HEK293 (cell line): Measurements from ENCODE around the gene VPS50.

Experiments used
- KLF16 ChIP-seq: fragments of 450-650 bp; formaldehyde crosslinking; IDR thresholded peaks from 2 replicates; pipeline ENCODE4 v1.5.1; 2017; ENCODE audit warnings: missing biosample characterization, missing genetic modification characterization
- OSR2 ChIP-seq: fragments of 450-650 bp; formaldehyde crosslinking; IDR thresholded peaks from 2 replicates; pipeline ENCODE4 v1.5.1; 2016; ENCODE audit warnings: missing biosample characterization, missing genetic modification characterization
- OVOL3 ChIP-seq: fragments of 450-650 bp; formaldehyde crosslinking; IDR thresholded peaks from 2 replicates; pipeline ENCODE4 v1.5.1; 2016; ENCODE audit warnings: missing biosample characterization, missing genetic modification characterization
- RBAK ChIP-seq: fragments of 450-650 bp; formaldehyde crosslinking; IDR thresholded peaks from 2 replicates; pipeline ENCODE4 v1.5.1; 2016; ENCODE audit warnings: missing biosample characterization, missing genetic modification characterization
- SCRT1 ChIP-seq: fragments of 450-650 bp; formaldehyde crosslinking; IDR thresholded peaks from 2 replicates; pipeline ENCODE4 v1.5.1; 2016; ENCODE audit warnings: missing biosample characterization, missing genetic modification characterization, borderline replicate concordance
- SETDB1 ChIP-seq: IDR thresholded peaks from one replicate; pipeline ENCODE4 v1.6.1; 2017; ENCODE audit warnings: mild to moderate bottlenecking, low read length, moderate library complexity, mixed read lengths; ENCODE audit not compliant: insufficient read length
- SP2 ChIP-seq: fragments of 450-650 bp; formaldehyde crosslinking; IDR thresholded peaks from 2 replicates; pipeline ENCODE4 v1.5.1; 2016; ENCODE audit warnings: missing biosample characterization, missing genetic modification characterization
- SP3 ChIP-seq: fragments of 450-650 bp; formaldehyde crosslinking; IDR thresholded peaks from 2 replicates; pipeline ENCODE4 v1.5.1; 2016; ENCODE audit warnings: missing biosample characterization, missing genetic modification characterization
- YY1 ChIP-seq: fragments of 450-650 bp; formaldehyde crosslinking; IDR thresholded peaks from 2 replicates; pipeline ENCODE4 v1.5.1; 2018; ENCODE audit warnings: missing biosample characterization, missing genetic modification characterization
- YY2 ChIP-seq: fragments of 450-650 bp; formaldehyde crosslinking; IDR thresholded peaks from 2 replicates; pipeline ENCODE4 v1.5.1; 2016; ENCODE audit warnings: missing biosample characterization, missing genetic modification characterization
- ZBTB17 ChIP-seq: fragments of 450-650 bp; formaldehyde crosslinking; IDR thresholded peaks from 2 replicates; pipeline ENCODE4 v1.5.1; 2016; ENCODE audit warnings: missing biosample characterization, missing genetic modification characterization
- ZBTB20 ChIP-seq: fragments of 450-650 bp; formaldehyde crosslinking; IDR thresholded peaks from 2 replicates; pipeline ENCODE4 v1.5.1; 2016; ENCODE audit warnings: missing biosample characterization, missing genetic modification characterization
- ZFP69B ChIP-seq: fragments of 450-650 bp; formaldehyde crosslinking; IDR thresholded peaks from 2 replicates; pipeline ENCODE4 v1.5.1; 2016; ENCODE audit warnings: missing biosample characterization, missing genetic modification characterization
- ZNF10 ChIP-seq: fragments of 450-650 bp; formaldehyde crosslinking; IDR thresholded peaks from 2 replicates; pipeline ENCODE4 v1.5.1; 2017; ENCODE audit warnings: missing biosample characterization, missing genetic modification characterization
- ZNF248 ChIP-seq: fragments of 450-650 bp; formaldehyde crosslinking; IDR thresholded peaks from 2 replicates; pipeline ENCODE4 v1.5.1; 2017; ENCODE audit warnings: missing biosample characterization, missing genetic modification characterization
- ZNF292 ChIP-seq: fragments of 450-650 bp; formaldehyde crosslinking; IDR thresholded peaks from 2 replicates; pipeline ENCODE4 v1.5.1; 2016; ENCODE audit warnings: low read depth, missing biosample characterization, missing genetic modification characterization, borderline replicate concordance
- ZNF394 ChIP-seq: fragments of 450-650 bp; formaldehyde crosslinking; IDR thresholded peaks from 2 replicates; pipeline ENCODE4 v1.5.1; 2016; ENCODE audit warnings: missing biosample characterization, missing genetic modification characterization, mild to moderate bottlenecking, moderate library complexity, borderline replicate concordance
- ZNF423 ChIP-seq: fragments of 450-650 bp; formaldehyde crosslinking; IDR thresholded peaks from 2 replicates; pipeline ENCODE4 v1.5.1; 2016; ENCODE audit warnings: missing biosample characterization, missing genetic modification characterization
- ZNF654 ChIP-seq: fragments of 450-650 bp; formaldehyde crosslinking; IDR thresholded peaks from 2 replicates; pipeline ENCODE4 v1.5.1; 2016; ENCODE audit warnings: low read depth, missing biosample characterization, missing genetic modification characterization
- ZNF670 ChIP-seq: fragments of 450-650 bp; formaldehyde crosslinking; IDR thresholded peaks from 2 replicates; pipeline ENCODE4 v1.5.1; 2016; ENCODE audit warnings: missing biosample characterization, missing genetic modification characterization, low read depth
- ZNF707 ChIP-seq: fragments of 450-650 bp; formaldehyde crosslinking; IDR thresholded peaks from 2 replicates; pipeline ENCODE4 v1.5.1; 2016; ENCODE audit warnings: missing biosample characterization, missing genetic modification characterization
- ZNF76 ChIP-seq: fragments of 450-650 bp; formaldehyde crosslinking; IDR thresholded peaks from 2 replicates; pipeline ENCODE4; 2016; ENCODE audit warnings: low read depth, missing biosample characterization, missing genetic modification characterization, borderline replicate concordance
- TF ChIP-seq, protein P1 (sequence below): fragments of 450-650 bp; formaldehyde crosslinking; conservative IDR thresholded peaks from 2 replicates; pipeline ENCODE4 v1.5.1; 2016; ENCODE audit warnings: low read depth, missing biosample characterization, missing genetic modification characterization
- TF ChIP-seq, protein P2 (sequence below): fragments of 450-650 bp; formaldehyde crosslinking; IDR thresholded peaks from 2 replicates; pipeline ENCODE4 v1.5.1; 2016; ENCODE audit warnings: missing biosample characterization, missing genetic modification characterization
- TF ChIP-seq, protein P3 (sequence below): fragments of 450-650 bp; formaldehyde crosslinking; IDR thresholded peaks from 2 replicates; pipeline ENCODE4 v1.5.1; 2016; ENCODE audit warnings: missing biosample characterization, missing genetic modification characterization
- TF ChIP-seq, protein P4 (sequence below): fragments of 450-650 bp; formaldehyde crosslinking; IDR thresholded peaks from 2 replicates; pipeline ENCODE4 v1.5.1; 2016; ENCODE audit warnings: missing biosample characterization, missing genetic modification characterization
- TF ChIP-seq, protein P5 (sequence below): fragments of 450-650 bp; formaldehyde crosslinking; IDR thresholded peaks from 2 replicates; pipeline ENCODE4 v1.5.1; 2016; ENCODE audit warnings: missing biosample characterization, missing genetic modification characterization
- TF ChIP-seq, protein P6 (sequence below): fragments of 450-650 bp; formaldehyde crosslinking; IDR thresholded peaks from 2 replicates; pipeline ENCODE4 v1.5.1; 2017; ENCODE audit warnings: missing biosample characterization, missing genetic modification characterization

VPS50 gene

DNA sequence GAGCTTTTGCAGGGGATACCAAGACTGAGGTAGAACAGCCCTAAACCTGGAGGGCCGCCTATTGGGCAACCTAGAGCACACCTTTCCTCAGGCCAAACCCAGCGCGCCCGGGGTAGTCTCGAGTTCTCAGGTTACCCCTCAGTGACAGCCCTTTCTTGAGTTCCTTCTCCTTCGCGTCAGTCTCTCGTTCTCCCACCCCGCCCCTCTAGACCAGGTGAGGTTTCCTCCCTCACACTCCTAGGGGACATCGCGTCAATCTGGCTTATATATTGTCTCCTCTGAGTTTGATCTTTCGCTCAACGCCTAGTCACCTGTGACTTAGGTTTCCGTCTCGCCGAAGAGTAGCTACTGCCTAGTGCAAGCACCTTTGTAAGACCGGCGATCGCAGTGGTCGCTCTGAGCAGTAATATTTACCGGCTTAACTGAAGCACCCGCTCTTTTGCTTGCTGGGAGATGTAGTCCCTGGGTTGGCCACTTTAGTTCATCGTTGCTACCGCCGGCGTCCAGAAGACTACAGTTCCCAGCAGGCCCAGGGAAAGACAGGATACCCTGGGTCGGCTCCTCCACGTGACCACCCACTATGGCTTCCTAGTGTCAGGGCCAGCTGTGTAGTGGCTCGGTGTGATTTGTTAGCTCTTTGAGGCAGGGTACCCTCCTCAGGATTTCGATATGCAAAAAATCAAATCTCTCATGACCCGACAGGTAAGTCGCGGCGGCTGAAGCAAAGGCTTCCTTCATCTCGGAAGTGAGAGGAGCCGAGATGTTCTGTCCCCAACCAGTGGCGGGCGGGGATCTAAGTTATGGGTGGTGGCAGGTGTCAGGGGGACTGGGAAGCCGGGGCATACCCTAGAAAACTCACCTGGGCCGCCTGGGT is at the start of gene VPS50 (continued):
- TF ChIP-seq, protein P1, sequence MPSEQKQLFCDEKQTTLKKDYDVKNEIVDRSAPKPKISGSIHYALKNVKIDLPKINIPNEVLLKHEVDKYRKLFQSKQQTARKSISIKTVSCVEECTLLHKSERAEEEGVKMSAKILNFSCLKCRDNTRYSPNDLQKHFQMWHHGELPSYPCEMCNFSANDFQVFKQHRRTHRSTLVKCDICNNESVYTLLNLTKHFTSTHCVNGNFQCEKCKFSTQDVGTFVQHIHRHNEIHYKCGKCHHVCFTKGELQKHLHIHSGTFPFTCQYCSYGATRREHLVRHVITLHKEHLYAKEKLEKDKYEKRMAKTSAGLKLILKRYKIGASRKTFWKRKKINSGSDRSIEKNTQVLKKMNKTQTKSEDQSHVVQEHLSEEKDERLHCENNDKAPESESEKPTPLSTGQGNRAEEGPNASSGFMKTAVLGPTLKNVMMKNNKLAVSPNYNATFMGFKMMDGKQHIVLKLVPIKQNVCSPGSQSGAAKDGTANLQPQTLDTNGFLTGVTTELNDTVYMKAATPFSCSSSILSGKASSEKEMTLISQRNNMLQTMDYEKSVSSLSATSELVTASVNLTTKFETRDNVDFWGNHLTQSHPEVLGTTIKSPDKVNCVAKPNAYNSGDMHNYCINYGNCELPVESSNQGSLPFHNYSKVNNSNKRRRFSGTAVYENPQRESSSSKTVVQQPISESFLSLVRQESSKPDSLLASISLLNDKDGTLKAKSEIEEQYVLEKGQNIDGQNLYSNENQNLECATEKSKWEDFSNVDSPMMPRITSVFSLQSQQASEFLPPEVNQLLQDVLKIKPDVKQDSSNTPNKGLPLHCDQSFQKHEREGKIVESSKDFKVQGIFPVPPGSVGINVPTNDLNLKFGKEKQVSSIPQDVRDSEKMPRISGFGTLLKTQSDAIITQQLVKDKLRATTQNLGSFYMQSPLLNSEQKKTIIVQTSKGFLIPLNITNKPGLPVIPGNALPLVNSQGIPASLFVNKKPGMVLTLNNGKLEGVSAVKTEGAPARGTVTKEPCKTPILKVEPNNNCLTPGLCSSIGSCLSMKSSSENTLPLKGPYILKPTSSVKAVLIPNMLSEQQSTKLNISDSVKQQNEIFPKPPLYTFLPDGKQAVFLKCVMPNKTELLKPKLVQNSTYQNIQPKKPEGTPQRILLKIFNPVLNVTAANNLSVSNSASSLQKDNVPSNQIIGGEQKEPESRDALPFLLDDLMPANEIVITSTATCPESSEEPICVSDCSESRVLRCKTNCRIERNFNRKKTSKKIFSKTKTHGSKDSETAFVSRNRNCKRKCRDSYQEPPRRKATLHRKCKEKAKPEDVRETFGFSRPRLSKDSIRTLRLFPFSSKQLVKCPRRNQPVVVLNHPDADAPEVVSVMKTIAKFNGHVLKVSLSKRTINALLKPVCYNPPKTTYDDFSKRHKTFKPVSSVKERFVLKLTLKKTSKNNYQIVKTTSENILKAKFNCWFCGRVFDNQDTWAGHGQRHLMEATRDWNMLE (tag by site-specific recombination) = peak; percentile 53; the same call in 1 of the 2 replicates
- TF ChIP-seq YY2 (tag by site-specific recombination) (peak; percentile 99), ZNF707 (no peak), ZNF10 (tag by site-specific recombination) (0 out of 2 replicates have a peak, but pooled peaks have one; percentile 14), SCRT1 (tag by site-specific recombination) (no peak), ZBTB20 (tag by site-specific recombination) (peak; percentile 81), OVOL3 (tag by site-specific recombination) (peak; percentile 93), OSR2 (tag by site-specific recombination) (peak; percentile 41), ZNF423 (tag by site-specific recombination) (no peak), ZNF76 (tag by site-specific recombination) (peak; percentile 99), ZNF292 (no peak), SETDB1 (no peak), ZNF394 (peak; percentile 95), ZFP69B (peak; percentile 82), SP3 (peak; percentile 75), KLF16 (tag by site-specific recombination) (peak; percentile 66), ZNF654 (no peak), SP2 (peak; percentile 60), ZNF248 (no peak), ZBTB17 (tag by site-specific recombination) (peak; percentile 97), RBAK (tag by site-specific recombination) (no peak), YY1 (tag by site-specific recombination) (peak; percentile 97), ZNF670 (tag by site-specific recombination) (no peak)
- TF ChIP-seq, protein P2, sequence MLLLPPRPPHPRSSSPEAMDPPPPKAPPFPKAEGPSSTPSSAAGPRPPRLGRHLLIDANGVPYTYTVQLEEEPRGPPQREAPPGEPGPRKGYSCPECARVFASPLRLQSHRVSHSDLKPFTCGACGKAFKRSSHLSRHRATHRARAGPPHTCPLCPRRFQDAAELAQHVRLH (tag by site-specific recombination) = peak; percentile 100
- TF ChIP-seq, protein P3, sequence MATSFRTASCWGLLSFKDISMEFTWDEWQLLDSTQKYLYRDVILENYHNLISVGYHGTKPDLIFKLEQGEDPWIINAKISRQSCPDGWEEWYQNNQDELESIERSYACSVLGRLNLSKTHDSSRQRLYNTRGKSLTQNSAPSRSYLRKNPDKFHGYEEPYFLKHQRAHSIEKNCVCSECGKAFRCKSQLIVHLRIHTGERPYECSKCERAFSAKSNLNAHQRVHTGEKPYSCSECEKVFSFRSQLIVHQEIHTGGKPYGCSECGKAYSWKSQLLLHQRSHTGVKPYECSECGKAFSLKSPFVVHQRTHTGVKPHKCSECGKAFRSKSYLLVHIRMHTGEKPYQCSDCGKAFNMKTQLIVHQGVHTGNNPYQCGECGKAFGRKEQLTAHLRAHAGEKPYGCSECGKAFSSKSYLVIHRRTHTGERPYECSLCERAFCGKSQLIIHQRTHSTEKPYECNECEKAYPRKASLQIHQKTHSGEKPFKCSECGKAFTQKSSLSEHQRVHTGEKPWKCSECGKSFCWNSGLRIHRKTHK (tag by site-specific recombination) = no peak
- TF ChIP-seq, protein P4, sequence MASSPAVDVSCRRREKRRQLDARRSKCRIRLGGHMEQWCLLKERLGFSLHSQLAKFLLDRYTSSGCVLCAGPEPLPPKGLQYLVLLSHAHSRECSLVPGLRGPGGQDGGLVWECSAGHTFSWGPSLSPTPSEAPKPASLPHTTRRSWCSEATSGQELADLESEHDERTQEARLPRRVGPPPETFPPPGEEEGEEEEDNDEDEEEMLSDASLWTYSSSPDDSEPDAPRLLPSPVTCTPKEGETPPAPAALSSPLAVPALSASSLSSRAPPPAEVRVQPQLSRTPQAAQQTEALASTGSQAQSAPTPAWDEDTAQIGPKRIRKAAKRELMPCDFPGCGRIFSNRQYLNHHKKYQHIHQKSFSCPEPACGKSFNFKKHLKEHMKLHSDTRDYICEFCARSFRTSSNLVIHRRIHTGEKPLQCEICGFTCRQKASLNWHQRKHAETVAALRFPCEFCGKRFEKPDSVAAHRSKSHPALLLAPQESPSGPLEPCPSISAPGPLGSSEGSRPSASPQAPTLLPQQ = peak; percentile 97
- TF ChIP-seq, protein P5, sequence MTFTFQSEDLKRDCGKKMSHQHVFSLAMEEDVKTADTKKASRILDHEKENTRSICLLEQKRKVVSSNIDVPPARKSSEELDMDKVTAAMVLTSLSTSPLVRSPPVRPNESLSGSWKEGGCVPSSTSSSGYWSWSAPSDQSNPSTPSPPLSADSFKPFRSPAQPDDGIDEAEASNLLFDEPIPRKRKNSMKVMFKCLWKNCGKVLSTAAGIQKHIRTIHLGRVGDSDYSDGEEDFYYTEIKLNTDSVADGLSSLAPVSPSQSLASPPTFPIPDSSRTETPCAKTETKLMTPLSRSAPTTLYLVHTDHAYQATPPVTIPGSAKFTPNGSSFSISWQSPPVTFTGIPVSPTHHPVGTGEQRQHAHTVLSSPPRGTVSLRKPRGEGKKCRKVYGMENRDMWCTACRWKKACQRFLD = peak; percentile 94
- TF ChIP-seq, protein P6, sequence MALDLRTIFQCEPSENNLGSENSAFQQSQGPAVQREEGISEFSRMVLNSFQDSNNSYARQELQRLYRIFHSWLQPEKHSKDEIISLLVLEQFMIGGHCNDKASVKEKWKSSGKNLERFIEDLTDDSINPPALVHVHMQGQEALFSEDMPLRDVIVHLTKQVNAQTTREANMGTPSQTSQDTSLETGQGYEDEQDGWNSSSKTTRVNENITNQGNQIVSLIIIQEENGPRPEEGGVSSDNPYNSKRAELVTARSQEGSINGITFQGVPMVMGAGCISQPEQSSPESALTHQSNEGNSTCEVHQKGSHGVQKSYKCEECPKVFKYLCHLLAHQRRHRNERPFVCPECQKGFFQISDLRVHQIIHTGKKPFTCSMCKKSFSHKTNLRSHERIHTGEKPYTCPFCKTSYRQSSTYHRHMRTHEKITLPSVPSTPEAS (tag by site-specific recombination) = peak; percentile 44
